Measurements from ENCODE around the gene LPCAT1.

The LPCAT1 gene

GRCh38 chr5:1527533-1528205 lies 3.9 kb upstream of the LPCAT1 start:
- intact Hi-C loops (cut with DNase I): no loop called here
- DNase-seq: peak in 14 of 42 donors; percentile 1 to 30 (median 7)

DNA sequence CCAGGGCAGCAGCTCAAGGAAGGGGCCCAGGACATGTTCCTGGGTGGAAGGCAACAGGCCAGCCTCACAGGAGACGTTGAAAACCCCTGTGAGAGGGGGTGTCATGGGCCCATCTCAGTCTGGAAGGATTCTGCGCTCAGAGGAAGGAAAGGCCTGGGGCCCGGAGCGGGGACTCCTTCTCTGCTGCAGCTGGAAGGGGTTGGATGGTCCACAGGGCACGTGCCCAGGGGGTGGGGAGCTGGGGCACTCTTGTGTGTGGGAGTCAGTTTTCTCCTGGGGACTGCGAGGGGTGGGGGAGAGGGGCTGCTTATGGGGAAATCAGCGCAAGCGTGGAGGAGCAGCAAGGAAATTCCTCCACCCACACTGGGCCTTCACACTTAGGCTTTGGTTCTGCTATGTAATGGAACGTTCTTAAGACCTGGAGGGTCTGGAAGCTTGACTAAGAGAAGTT lies 2.9 kb upstream of the LPCAT1 start:
- DNase-seq: peak in 18 of 42 donors; percentile 2 to 30 (median 9)
- intact Hi-C loops (cut with DNase I): no loop called here

DNA sequence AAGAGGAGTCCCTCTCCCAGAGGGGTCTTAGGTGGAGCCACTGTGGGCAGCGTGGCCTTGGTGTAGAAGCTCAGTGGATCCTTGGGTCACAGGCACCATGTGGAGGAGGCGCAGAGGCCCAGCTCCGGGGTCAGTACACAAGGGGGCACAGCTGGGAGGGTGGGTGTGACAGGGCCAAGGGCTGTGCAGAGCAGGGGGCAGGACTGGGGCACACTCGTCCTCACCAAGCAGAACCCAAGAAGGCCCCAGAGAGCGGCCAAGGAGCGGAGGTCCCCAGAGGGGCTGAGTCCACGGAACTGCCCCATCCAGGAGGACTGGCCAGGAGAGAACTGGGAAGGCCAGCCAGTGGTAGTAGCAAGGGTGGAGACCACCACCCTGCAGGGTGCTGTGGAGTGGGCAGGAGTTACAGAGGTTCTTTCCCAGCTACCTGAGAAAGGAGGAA lies 2.5 kb upstream of the LPCAT1 start:
- intact Hi-C loops (cut with DNase I): no loop called here
- peak in 16 of 42 donors; percentile 1 to 26 (median 9) for DNase-seq

- DNase-seq: peak in 15 of 42 donors; percentile 3 to 19 (median 8)
- intact Hi-C loops (cut with DNase I): no loop called here
These were observed 1.9 kb upstream of the LPCAT1 start for GRCh38 chr5:1525624-1526189.

- intact Hi-C loops (cut with DNase I): no loop called here
- peak in 19 of 42 donors; percentile 0 to 37 (median 12) for DNase-seq
These were observed 1.3 kb upstream of the LPCAT1 start for GRCh38 chr5:1524799-1525623.

- intact Hi-C loops (cut with DNase I): no loop called here
- peak in 8 of 42 donors; percentile 8 to 34 (median 14) for DNase-seq
These were observed 680 bp upstream of the LPCAT1 start for GRCh38 chr5:1524481-1524798.

DNA sequence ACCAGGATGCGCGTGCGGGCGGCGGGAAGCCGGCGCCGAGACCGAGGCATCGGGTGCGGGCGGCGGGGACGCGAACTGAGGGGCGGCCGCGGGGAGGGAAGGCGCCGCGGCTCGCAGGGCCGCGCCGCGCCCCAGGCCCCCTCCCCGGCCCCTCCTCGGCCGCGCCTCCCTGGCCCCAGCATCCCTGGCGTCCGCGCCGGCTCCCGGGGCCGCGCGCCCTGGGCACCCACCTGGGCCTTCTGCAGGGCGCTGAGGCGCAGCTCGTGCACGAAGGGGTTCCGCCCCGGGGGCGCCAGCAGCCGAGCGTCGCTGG lies 324 bp downstream of the LPCAT1 start:
- peak in 9 of 42 donors; percentile 8 to 40 (median 14) for DNase-seq
- intact Hi-C loops (cut with DNase I): no loop called here

DNA sequence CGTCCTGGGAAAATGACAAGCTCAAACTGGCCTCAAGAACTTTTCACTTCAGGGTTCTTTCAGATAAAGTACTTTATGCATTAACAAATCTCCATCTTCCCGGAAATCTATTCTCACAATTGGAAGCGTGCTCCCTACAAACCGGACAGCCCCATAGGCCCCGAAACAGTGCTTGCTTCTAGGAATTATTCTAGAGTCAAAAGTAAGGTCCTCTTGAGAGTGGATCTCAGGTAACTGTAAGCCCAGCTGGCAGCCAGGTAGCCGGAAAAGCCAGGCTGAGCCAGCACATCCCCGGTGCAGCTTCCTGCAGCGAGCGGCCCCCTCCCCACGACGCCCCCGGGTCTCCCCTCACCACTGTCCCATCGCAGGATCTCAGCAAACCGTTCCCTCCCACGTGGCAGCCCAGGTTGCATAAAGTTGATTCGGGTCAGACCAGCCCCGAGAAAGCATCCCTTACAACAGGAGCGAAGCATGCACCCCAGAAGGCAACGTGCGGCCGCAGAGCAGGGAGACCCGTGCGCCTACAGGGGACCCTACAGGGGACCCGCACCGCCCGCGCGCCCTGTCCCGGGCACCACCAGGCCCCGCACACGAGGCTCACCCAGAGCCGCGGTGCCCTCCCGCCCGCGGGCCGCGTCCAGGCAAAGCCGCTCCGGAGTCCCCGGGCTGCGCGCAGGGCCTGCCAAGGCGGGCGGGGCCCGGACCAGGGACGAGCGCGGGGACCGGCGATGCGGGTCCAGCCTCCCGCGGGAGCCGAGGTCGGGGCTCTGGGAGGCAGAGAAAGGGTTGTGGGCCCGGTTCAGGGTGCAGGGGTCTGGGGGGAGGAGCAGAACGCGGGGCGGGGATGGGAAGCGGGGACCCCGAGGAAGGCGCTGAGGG lies 920 bp downstream of the LPCAT1 start:
- intact Hi-C loops (cut with DNase I): no loop called here
- DNase-seq: peak in 18 of 42 donors; percentile 1 to 47 (median 20)

DNA sequence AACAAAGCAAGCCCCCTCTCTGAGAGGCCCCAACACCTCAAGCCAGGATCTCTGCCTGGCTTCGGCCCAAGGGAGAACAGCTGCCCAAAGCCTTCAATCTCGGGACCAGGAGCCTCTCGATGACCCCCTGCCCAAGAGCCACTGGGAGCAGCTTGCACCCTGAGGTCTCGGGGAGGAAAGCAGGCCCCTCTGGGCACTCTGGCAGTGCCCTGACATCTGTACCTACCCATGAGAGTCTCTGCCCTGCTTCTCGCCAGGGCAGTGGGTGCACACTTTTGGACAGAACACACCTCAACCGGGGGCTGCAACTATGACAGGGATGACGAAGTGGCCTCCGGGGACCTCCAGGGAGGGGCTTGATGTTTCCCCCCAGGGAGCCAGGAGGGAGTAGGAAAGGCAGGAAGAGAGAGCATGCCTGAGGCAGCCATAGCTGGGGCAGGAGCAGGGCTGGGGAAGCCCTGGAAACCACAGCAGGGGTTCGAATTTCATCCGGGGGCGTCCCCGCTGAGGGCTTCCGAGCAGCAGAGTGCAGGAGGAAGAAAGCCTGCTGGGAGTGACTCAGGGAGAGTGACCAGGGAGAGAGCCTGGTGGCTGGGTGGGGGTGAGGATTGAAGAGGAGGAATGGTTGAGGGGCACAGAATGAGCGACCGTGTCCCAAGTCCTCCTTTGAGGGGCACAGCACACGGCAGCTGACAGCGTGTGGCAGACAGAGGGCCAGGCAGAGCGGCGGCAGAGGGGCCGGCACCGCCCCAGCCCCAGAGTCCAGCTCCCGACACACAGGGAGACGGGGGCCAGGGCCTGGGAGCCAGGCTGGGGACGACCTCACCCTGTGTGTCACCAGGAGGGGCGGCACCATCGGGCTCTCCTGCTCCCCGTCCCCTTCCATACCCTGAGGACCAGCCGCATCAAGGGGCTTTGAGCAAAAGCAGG lies 1.8 kb downstream of the LPCAT1 start:
- intact Hi-C loops (cut with DNase I): no loop called here
- DNase-seq: peak in 19 of 42 donors; percentile 1 to 32 (median 13)

DNA sequence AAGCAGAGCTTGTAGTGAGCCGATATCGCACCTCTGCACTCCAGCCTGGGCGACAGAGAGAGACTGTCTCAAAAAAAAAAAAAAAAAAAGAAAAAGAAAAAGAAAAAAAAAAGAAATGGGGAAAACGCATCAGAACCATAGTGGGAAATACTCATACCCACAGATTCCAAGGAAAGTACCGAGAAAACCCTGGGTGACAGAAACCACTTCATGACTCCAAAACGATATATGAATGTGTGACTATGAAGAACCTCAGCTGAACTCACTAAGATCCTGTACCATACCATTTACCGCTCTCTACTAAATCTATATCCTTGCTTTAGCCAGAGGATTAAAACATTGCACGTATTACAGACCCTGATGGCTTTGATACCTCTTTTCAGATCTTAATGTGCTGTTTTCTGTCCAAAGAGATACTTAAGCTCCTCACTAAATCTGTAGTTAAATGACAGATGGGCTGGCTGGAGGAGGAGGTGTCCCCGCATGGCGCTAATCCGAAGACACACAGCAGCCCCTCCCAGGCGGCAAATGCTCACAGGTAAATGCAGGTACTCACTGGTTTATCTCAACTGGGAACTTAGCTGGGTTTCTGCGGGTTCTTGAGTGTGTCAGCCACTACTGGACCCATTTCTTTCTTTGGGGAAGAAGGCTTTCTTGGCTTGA lies 2.8 kb downstream of the LPCAT1 start:
- intact Hi-C loops (cut with DNase I): no loop called here
- peak in 12 of 42 donors; percentile 2 to 23 (median 7) for DNase-seq

- peak in 20 of 42 donors; percentile 0 to 33 (median 8) for DNase-seq
- intact Hi-C loops (cut with DNase I): no loop called here
These were observed 4.0 kb downstream of the LPCAT1 start for GRCh38 chr5:1519631-1520210.

GRCh38 chr5:1517838-1518237 lies 5.9 kb downstream of the LPCAT1 start:
- intact Hi-C loops (cut with DNase I): no loop called here
- DNase-seq: peak in 28 of 42 donors; percentile 2 to 49 (median 20)

DNA sequence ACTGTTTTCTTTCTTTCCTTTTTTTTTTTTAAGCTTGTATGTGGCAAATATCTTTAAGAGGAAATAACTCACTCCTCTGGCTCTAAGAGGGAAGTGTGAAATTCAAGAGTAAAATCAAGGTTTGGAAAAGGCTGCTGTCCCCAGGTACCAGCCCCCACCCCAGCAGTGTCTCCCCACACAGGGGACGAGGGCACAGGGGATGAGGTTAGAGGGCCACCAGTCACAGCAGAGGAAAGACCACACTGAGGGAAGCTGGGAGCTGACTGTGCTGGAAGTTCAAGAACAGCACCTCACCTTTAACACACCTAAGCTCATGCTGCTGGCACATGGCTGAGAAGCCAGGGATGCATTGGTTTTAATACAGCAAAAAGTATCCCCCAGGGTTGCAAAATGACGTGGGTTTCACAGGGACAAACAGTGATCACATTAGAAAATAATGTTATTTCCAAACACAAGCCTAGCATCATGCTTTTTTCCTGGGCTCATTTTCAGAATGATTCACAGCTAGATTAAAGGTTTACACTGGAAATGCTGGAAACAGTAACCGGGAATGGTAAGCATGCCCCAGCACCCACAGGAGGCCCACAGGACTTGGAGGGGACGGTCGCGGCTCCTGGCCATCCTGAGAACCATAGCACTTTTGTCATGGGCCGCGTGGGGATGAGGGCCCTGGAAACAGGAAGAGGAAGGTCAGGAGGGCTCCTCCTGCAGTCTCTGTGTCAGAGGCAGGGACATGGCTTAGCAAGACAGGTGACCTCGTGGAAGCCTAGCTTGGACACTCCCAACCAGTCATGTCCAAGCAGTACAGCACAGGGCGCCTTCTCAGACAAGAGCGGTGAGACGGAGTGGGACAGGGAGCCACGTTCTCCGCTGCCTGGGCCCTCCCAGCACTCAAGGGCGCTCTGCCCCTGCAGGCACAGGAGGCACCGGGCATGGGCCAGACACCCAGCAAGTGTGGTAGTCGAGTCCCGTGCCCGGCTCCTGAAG lies 6.9 kb downstream of the LPCAT1 start:
- intact Hi-C loops (cut with DNase I): no loop called here
- peak in 28 of 42 donors; percentile 0 to 40 (median 12) for DNase-seq

DNA sequence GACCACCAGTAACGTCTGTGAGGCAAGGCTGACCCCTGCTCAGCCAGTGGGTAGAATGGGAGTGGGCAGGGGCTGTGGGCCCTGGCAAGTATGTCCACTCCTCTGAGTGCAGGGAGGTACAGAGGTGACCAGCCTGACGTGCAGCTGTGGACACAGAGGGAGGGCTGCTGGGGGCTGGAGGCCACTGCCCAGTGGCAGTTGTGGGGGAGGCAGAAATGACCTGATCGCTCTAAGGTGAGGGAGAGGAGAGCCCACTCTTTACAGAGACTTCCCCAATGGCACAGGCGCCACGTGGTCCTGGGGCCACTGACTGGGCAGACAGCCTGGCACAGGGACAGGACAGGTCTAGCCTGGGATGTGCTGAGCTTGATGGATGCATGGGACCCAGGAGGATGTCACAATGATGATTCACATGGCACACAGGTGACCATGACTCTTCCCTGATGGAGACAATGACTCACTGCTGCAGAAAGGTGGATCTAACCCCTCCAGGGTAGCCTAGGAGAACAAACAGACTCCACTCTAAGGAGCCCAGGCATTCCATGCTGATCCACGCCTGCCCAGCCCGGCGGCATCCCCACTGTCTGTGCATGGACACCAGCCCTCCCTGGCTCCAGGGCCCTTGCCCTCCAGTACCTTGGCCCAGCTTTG lies 7.7 kb downstream of the LPCAT1 start:
- peak in 30 of 42 donors; percentile 0 to 65 (median 14) for DNase-seq
- intact Hi-C loops (cut with DNase I): no loop called here

DNA sequence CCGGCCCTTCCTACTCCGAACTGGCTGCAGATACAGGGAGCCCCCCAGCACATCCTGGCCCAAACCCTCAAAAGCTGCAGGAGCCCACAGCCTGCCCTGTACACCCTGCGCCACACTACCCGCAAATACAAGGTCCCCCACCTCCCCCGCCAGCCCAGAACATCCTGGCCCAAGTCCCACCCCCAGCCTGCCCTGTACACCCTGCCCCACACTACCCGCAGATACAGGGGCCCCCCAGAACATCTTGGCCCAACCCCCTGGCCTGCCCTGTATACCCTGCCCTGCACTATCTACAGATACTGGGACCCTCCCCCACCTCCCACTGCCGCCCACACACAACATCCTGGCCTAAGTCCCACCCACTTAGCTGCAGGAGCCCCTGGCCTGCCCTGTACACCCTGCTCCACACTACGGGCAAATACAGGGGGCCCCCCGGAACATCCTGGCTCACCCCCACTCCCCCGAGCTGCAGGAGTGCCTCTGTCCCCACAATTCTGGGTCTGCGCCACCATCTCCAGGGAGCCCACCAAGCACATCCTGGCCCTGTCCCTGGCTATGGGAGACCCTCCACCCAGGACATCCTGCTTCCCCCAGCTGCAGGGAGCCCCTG lies 8.3 kb downstream of the LPCAT1 start:
- intact Hi-C loops (cut with DNase I): no loop called here
- DNase-seq: peak in 20 of 42 donors; percentile 0 to 27 (median 5)

Data from head of caudate nucleus (tissue), 42 donors.